ENCODE results near the gene CCNL1.
A peak's percentile ranks its signal among the peaks of the same experiment; 100 is the strongest.
"Not testable (repeated sequence)": the region's sequence is repeated elsewhere in the genome, so short reads cannot be mapped to it uniquely, and the experiment has no call there.

CCNL1 gene

GRCh38 chr3:157102595-157102994 is 57.4 kb downstream of the CCNL1 start:
- DNase-seq = not testable (repeated sequence)

GRCh38 chr3:157102098-157102497 is 57.8 kb downstream of the CCNL1 start:
- no peak for DNase-seq

GRCh38 chr3:157101486-157101885 is 58.5 kb downstream of the CCNL1 start:
- DNase-seq = no peak

GRCh38 chr3:157100608-157101396 is 59.1 kb downstream of the CCNL1 start:
- DNase-seq = no peak

- no peak for DNase-seq
Measured at GRCh38 chr3:157100096-157100477, 59.9 kb downstream of the CCNL1 start.

GRCh38 chr3:157099326-157100095 is 60.4 kb downstream of the CCNL1 start:
- no peak for DNase-seq

- DNase-seq = peak; percentile 25
Measured at GRCh38 chr3:157098823-157099185, 61.1 kb downstream of the CCNL1 start.

- no peak for DNase-seq
Measured at GRCh38 chr3:157098121-157098822, 61.7 kb downstream of the CCNL1 start.
